HUES48 (cell line): ENCODE results near the gene CLK2.

Experiments used
- H3K27ac ChIP-seq: one replicate; pipeline ENCODE4 v1.7.0; 2013; ENCODE audit warnings: low read depth, low read length, inconsistent platforms
- H3K27me3 ChIP-seq: 2 replicates; pipeline ENCODE4 v1.6.1; 2013; ENCODE audit warnings: mild to moderate bottlenecking, low read length; ENCODE audit not compliant: control insufficient read depth, insufficient read depth
- H3K36me3 ChIP-seq: 2 replicates; pipeline ENCODE4 v1.6.1; 2013; ENCODE audit warnings: low read length; ENCODE audit not compliant: control insufficient read depth, insufficient read depth
- H3K4me1 ChIP-seq: 2 replicates; pipeline ENCODE4 v1.6.1; 2013; ENCODE audit warnings: mild to moderate bottlenecking, low read length; ENCODE audit not compliant: control insufficient read depth, insufficient read depth
- H3K4me3 ChIP-seq: 2 replicates; pipeline ENCODE4 v1.5.1; 2013; ENCODE audit warnings: mild to moderate bottlenecking, low read depth, low read length
- H3K9ac ChIP-seq: 2 replicates; pipeline ENCODE4 v1.6.1; 2013; ENCODE audit warnings: mild to moderate bottlenecking, low read depth, low read length, moderate library complexity
- H3K9me3 ChIP-seq: 2 replicates; pipeline ENCODE4 v1.6.1; 2013; ENCODE audit warnings: low read length; ENCODE audit not compliant: control insufficient read depth, insufficient read depth

The CLK2 gene

DNA sequence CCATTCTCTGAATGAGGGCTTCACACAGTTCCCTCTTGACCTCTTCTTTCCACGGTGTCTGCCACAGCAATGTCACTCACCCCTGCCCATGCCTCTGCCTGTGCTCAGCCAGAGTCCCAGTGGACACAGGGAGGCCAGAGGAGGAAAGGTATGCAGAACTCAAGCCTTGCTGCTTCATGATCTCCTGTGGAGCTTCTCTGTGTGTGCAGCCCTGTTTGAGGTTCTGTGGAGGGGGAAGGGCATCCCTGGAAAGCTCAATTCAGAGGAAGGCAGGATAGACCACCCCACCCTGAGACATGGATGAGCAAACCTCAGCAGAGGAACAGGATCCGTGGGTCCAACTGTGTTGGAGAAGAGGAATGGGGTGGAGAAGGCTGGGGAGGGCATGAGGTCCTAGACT is 6.0 kb upstream of the CLK2 start:
- Histone ChIP-seq H3K9me3 (no peaks in the 10 kb centered on the region), H3K9ac (no peak overlapping the region), H3K36me3 (no peaks in the 10 kb centered on the region), H3K27ac (peak overlapping the region; percentile 50), H3K4me3 (no peak overlapping the region), H3K4me1 (peaks cover 15% of the 10 kb centered on the region), H3K27me3 (peaks cover 6% of the 10 kb centered on the region; the same call in 1 of the 2 replicates)

DNA sequence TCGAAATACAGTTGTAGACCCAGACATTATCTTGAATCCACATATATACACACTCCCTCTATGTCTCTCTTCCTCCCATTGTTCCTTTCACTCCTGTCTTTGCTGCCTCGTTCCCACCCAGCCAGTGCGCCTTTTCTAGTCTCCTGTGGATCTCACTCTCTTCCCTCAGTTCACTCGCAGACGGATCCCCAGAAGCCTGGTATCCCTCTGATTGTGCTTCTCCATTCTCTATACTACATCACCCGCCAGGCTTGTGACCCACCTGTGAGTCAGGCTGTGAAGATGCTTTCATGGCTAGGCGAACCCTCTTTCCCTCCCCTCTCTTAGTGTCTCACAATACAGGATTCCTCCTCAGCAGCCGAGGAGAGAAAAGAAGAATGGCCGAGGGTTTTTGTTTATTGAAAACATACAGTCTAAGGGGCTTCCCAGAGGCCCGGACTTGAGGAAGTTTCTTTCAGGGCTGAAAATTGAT is 5.4 kb upstream of the CLK2 start:
- no peaks in the 10 kb centered on the region for H3K9me3 ChIP-seq
- no peak overlapping the region for H3K9ac ChIP-seq
- peaks cover 17% of the 10 kb centered on the region for H3K4me1 ChIP-seq
- H3K27me3 ChIP-seq: peaks cover 6% of the 10 kb centered on the region; the same call in 1 of the 2 replicates
- H3K36me3 ChIP-seq: no peaks in the 10 kb centered on the region
- H3K27ac ChIP-seq: peak overlapping the region; percentile 50
- H3K4me3 ChIP-seq: peak overlapping the region; percentile 33; the same call in 1 of the 2 replicates

DNA sequence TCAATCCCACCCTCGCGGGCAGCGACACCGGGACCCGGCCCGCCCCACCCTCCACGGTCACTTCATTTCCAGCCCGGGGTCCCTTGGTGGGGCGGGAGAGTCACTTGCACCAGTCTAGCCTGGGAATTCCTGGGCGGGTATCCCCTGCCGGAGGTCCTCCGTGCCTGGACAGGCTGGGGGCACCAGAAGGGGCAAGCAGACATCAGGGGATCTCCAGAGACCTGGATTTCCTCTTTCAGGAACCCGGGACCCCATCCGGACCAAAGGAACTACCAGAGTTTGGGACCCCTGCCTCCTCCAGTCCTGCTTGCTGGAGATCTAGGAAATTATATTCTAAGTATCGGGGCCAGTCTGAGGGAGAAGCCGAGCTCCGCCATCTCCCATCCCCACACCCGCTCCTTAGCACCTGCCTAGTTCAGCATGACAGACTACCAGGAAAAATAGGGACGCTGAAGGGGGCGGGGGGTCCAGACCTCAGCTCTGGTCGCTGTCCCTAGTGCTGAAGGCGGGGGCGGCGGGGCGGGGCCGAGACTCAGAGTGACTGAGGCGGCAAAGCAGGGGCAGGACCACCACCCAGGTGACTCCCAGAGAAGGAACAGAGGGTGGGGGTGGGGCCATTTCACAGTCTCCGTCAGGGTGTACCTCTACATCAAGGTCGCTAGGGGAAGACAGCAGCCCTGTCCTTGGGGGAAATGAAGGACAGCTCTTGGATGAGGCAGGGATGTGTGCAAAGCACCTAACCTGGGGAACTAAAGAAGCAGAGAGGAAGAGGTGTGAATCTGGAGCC is 4.8 kb upstream of the CLK2 start:
- Histone ChIP-seq H3K4me3 (peak overlapping the region; percentile 79), H3K36me3 (no peaks in the 10 kb centered on the region), H3K27me3 (peaks cover 6% of the 10 kb centered on the region; the same call in 1 of the 2 replicates), H3K4me1 (peaks cover 20% of the 10 kb centered on the region), H3K27ac (peak overlapping the region; percentile 50), H3K9me3 (no peaks in the 10 kb centered on the region), H3K9ac (no peak overlapping the region)

DNA sequence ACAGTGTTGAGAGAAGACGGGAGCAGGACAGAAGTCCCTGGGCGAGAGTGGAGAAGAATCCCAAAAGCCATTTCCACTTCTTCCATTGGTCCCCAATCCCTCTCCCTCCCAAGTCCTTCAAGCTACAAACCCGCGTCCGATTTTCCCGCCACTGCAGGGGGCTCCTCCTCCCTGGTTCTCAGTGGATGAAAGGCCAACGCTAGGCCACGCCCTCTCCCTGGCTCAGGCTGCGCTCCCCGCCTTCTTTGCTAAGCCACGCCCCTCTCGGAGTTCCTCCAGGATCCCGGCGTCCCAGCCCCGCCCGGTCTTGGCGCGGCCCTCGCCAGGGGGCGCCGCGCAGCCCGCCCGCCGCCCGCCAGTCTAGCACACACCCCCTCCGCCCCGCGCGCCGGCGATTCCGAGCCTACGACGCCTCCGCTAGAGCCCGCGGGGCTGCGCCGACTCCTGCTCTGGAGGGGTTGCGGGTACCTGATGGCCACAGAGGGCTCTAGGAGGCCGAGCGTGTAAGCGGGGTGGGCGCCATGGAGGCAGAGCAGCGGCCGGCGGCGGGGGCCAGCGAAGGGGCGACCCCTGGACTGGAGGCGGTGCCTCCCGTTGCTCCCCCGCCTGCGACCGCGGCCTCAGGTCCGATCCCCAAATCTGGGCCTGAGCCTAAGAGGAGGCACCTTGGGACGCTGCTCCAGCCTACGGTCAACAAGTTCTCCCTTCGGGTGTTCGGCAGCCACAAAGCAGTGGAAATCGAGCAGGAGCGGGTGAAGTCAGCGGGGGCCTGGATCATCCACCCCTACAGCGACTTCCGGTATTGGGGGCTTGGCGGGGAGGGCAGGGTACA is 4.0 kb upstream of the CLK2 start, which contains the start of gene HCN3:
TSS of gene HCN3 (plus strand) at position 394 of the 832 bp plus-strand sequence. CDS start at position 522, 128 bp downstream.
- Histone ChIP-seq H3K9me3 (no peaks in the 10 kb centered on the region), H3K27me3 (peaks cover 6% of the 10 kb centered on the region; the same call in 1 of the 2 replicates), H3K9ac (no peak within 1 kb of the TSS), H3K36me3 (no peaks in the 10 kb centered on the region), H3K4me1 (peaks cover 20% of the 10 kb centered on the region), H3K4me3 (peak within 1 kb of the TSS; percentile 79), H3K27ac (no peak within 1 kb of the TSS)

DNA sequence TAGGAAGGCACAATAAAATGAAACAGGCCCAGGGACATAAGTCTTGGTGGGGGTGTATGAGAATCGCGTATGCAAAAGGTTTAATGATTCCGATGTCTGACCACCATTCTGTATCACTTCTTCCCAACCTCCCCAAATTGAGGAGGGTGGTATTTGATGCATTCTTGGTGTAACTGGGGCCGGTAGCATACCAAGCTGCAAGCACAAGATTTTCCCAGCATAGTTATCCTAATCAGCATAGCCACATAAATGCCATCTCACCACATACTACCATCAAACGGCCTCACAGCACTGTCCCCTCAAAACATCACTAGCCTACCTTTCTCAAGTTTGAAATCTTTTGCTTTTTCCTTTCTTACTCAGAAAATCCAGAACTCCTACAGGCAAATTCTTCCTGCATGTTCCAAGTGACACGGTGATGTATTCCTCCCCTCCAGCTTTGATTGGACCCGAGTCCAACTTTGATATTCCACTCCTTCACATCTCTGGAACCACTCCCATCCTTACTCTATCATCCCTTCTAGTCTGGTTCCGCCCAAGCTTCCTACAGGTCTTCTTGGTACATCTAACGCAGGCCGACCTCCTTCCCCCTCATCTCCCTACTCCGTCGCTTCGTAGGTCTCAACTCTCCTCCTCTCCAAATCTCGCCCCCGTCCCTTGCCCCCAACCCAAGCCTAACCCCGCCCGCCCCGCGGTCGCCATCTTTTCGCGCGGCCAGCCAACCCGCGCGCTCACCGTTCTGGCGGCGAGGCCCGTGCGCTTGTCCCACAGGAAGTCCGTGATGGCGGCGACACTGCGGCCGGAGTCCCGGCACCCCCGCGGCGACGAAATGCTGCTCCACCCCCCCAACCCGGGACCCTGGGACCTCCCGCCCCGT is 600 bp downstream of the CLK2 start:
- H3K9me3 ChIP-seq: no peaks in the 10 kb centered on the region
- H3K4me1 ChIP-seq: peaks cover 7% of the 10 kb centered on the region
- H3K4me3 ChIP-seq: peak overlapping the region; percentile 96
- peaks cover 40% of the 10 kb centered on the region for H3K36me3 ChIP-seq
- H3K9ac ChIP-seq: peak overlapping the region; percentile 73
- peaks cover 6% of the 10 kb centered on the region; the same call in 1 of the 2 replicates for H3K27me3 ChIP-seq
- peak overlapping the region; percentile 96 for H3K27ac ChIP-seq

DNA sequence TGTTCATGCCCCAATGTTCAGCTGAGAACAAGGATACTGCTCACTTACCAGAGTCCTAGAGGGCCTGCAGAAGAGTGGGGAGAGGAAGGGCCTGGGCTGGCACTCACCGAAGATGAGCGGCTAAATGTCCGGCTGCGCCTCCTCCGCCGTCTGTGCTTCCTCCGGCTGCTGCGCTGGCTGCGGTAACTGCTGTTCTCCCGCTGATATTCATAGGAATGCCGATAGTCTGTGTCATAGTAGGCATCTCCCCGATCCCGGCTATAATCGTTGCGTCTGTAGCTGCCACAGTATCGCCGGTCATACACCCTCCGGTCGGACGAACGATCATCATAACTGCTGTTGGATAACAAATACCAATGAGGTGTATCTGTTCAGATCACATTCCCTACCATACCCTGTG is 3.9 kb downstream of the CLK2 start:
- Histone ChIP-seq H3K27ac (no peak overlapping the region), H3K9me3 (no peaks in the 10 kb centered on the region), H3K36me3 (peaks cover 72% of the 10 kb centered on the region), H3K4me3 (no peak overlapping the region), H3K27me3 (no peaks in the 10 kb centered on the region), H3K9ac (no peak overlapping the region), H3K4me1 (peaks cover 5% of the 10 kb centered on the region; the same call in 1 of the 2 replicates)

DNA sequence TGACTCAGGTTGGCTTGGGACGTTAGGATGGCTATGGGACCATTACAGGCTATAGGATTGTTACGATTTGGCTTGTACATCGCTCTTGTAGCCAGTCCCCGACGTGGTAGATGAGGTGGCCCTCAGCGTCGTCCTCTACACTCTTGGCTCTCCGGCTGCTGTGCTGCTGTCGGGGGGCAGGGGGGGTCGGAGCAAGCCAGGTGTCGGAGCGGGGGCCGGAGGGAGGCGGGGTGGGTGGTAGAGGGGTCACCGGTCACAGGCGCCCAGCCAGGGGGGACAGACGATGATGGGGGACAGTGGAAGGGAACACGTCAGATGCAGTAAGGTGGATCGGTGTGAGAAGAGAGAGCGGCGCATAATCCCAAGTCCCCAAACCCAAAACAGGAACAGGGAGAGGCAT is 4.7 kb downstream of the CLK2 start:
- Histone ChIP-seq H3K27ac (no peak overlapping the region), H3K36me3 (peaks cover 79% of the 10 kb centered on the region), H3K4me3 (no peak overlapping the region), H3K9me3 (no peaks in the 10 kb centered on the region), H3K27me3 (no peaks in the 10 kb centered on the region), H3K4me1 (peaks cover 1% of the 10 kb centered on the region; the same call in 1 of the 2 replicates), H3K9ac (no peak overlapping the region)

DNA sequence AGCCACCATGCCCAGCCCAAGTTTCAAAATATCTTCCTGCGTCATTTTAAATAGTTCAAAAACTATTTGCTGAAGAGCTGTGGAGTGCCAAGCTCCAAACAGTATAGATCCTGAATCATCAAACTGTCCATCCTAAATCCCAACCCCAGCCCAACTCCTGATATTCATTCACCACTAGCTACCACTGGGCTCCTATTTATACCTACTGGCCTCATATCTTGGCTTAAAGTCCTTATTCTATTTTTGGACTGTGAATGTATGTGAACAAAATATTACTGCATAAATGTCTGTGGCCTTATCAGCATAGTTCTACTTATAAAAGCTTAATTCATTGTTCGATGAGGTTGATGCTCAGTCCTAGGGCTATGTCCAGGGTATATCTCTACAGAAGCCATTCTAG is 5.9 kb downstream of the CLK2 start:
- Histone ChIP-seq H3K36me3 (peaks cover 90% of the 10 kb centered on the region), H3K9ac (no peak overlapping the region), H3K4me3 (no peak overlapping the region), H3K27ac (no peak overlapping the region), H3K27me3 (no peaks in the 10 kb centered on the region), H3K4me1 (no peaks in the 10 kb centered on the region), H3K9me3 (no peaks in the 10 kb centered on the region)

DNA sequence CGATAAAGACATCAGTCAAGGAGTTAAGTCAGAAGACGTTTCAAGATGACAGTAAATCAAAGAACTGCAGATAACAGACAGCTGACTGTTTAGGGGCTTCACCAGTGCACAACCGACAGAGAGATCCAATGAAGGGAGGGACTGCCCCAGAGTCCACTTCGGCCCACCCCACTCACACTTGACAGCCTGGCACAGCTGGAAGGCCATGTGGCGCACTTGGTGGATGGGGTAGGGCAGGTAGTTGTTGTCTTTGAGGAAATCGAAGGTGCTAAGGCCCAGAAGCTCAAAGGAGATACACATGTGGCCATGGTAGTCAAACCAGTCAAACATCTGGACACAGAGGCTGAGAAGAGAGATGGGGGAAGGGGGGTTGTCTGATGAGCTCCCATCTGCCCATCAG is 6.8 kb downstream of the CLK2 start:
- Histone ChIP-seq H3K27me3 (no peaks in the 10 kb centered on the region), H3K4me3 (no peak overlapping the region), H3K9me3 (no peaks in the 10 kb centered on the region), H3K4me1 (no peaks in the 10 kb centered on the region), H3K36me3 (peaks cover 86% of the 10 kb centered on the region), H3K27ac (no peak overlapping the region), H3K9ac (no peak overlapping the region)

DNA sequence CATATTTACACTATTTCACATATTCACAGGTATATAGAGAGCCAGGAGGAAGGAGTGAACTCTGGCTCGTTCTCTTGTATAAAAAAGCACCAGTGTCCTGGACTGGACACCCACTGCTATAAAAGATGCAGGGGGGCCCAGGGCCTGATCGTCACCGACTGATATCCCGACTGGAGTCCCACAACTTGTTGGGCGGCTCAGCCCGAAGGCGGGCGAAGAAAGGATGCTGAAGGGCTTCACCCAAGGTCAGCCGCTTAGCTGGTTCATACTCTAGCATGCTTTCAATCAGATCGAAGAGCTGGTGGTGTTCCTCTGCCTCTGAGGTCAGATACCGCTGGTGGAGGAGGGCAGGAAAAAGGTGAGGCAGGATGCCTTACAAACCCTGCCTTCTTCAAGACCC is 10.2 kb downstream of the CLK2 start:
- Histone ChIP-seq H3K27ac (peak overlapping the region; percentile 92), H3K9ac (no peak overlapping the region), H3K36me3 (peaks cover 63% of the 10 kb centered on the region), H3K9me3 (no peaks in the 10 kb centered on the region), H3K4me1 (peaks cover 8% of the 10 kb centered on the region), H3K4me3 (no peak overlapping the region), H3K27me3 (no peaks in the 10 kb centered on the region)
